ENCODE results near the gene LRCH1.

- TF ChIP-seq, protein P1, sequence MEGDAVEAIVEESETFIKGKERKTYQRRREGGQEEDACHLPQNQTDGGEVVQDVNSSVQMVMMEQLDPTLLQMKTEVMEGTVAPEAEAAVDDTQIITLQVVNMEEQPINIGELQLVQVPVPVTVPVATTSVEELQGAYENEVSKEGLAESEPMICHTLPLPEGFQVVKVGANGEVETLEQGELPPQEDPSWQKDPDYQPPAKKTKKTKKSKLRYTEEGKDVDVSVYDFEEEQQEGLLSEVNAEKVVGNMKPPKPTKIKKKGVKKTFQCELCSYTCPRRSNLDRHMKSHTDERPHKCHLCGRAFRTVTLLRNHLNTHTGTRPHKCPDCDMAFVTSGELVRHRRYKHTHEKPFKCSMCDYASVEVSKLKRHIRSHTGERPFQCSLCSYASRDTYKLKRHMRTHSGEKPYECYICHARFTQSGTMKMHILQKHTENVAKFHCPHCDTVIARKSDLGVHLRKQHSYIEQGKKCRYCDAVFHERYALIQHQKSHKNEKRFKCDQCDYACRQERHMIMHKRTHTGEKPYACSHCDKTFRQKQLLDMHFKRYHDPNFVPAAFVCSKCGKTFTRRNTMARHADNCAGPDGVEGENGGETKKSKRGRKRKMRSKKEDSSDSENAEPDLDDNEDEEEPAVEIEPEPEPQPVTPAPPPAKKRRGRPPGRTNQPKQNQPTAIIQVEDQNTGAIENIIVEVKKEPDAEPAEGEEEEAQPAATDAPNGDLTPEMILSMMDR (conservative IDR thresholded peaks at IDR 0.05; ENCODE audit: low read length): no peak
- TF ChIP-seq EZH2phosphoT487 (IDR thresholded peaks at IDR 0.05; ENCODE audit: borderline replicate concordance, low read depth, low read length): no peak
These were observed 69.0 kb downstream of the LRCH1 start for GRCh38 chr13:46621792-46622629.
